ENCODE results near the gene PARD3B. TPM values are rescaled to one million over a fixed set of nuclear protein-coding genes. Genes with fewer than 3 reads are reported as not detected.

The PARD3B gene
- total RNA-seq, 2 donors from 2014 or later, result 14.7 to 25.0 TPM

- Histone ChIP-seq H3K36me3 (no peaks in the 10 kb centered on the region), H3K4me3 (no peak overlapping the region), H3K4me1 (replicated peaks) (no peaks in the 10 kb centered on the region), H3K27me3 (replicated peaks; ENCODE audit: insufficient read depth) (no peaks in the 10 kb centered on the region), H3K9me3 (no peaks in the 10 kb centered on the region), H3K27ac (no peak overlapping the region)
- WGBS, result 90% methylated on average over 2 of the region's 2 CpGs
- TF ChIP-seq, protein P1, sequence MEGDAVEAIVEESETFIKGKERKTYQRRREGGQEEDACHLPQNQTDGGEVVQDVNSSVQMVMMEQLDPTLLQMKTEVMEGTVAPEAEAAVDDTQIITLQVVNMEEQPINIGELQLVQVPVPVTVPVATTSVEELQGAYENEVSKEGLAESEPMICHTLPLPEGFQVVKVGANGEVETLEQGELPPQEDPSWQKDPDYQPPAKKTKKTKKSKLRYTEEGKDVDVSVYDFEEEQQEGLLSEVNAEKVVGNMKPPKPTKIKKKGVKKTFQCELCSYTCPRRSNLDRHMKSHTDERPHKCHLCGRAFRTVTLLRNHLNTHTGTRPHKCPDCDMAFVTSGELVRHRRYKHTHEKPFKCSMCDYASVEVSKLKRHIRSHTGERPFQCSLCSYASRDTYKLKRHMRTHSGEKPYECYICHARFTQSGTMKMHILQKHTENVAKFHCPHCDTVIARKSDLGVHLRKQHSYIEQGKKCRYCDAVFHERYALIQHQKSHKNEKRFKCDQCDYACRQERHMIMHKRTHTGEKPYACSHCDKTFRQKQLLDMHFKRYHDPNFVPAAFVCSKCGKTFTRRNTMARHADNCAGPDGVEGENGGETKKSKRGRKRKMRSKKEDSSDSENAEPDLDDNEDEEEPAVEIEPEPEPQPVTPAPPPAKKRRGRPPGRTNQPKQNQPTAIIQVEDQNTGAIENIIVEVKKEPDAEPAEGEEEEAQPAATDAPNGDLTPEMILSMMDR (IDR thresholded peaks at IDR 0.05), result no peak
- TF ChIP-seq POLR2A (IDR thresholded peaks at IDR 0.05) (no peak), POLR2AphosphoS5 (IDR thresholded peaks at IDR 0.05) (no peak)
- DNase-seq (ENCODE audit: low spot score), result no peak
- intact Hi-C loops (cut with DNase I), result no loop called here
Measured at GRCh38 chr2:205107810-205108209, 562.5 kb downstream of the PARD3B start.

DNA sequence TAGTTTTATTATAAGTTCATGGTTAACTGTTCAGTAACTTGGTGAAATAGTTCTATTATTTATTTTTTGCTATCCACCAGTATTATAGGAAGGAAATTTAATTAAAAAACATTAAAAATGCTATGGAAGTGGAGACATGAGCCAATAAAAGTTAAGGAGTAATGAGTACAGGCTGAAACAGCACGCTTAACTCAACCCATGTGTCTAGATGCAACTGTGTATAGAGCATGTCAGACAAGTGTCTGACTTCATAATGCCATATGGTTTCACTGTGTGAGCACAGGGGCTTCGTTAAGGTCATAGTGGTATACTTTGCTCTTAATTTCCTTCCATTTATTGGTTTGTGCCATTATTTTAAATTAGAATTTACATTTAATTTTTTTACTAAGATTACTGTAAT lies 570.2 kb downstream of the PARD3B start:
- Histone ChIP-seq H3K36me3 (no peaks in the 10 kb centered on the region), H3K27me3 (replicated peaks; ENCODE audit: insufficient read depth) (no peaks in the 10 kb centered on the region), H3K27ac (no peak overlapping the region), H3K4me1 (replicated peaks) (no peaks in the 10 kb centered on the region), H3K4me3 (no peak overlapping the region), H3K9me3 (no peaks in the 10 kb centered on the region)
- intact Hi-C loops (cut with DNase I), result no loop called here
- TF ChIP-seq, protein P1 (IDR thresholded peaks at IDR 0.05), result no peak
- TF ChIP-seq POLR2A (IDR thresholded peaks at IDR 0.05) (no peak), POLR2AphosphoS5 (IDR thresholded peaks at IDR 0.05) (no peak)
- no peak for DNase-seq (ENCODE audit: low spot score)
- 91% methylated on average over 2 of the region's 2 CpGs for WGBS

DNA sequence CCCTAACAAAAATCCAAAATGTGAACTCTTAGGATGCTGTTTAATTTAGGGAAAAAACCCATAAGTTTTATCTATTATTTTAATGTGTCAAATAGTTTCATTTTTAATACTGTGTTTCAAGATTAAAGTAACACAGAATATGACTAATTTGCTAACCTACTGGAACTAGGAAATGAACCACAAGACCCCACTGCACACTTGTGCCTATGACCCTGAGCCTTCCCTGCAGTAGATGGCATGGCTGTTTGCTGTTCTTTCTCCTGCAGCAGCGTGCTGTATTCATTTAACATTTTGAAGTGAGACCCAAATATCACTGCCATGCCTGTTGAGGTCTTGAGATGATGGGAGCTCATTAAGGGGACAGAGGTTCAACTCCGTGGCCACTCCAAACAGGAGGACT lies 571.9 kb downstream of the PARD3B start:
- TF ChIP-seq, protein P1 (IDR thresholded peaks at IDR 0.05), result no peak
- TF ChIP-seq POLR2A (IDR thresholded peaks at IDR 0.05) (no peak), POLR2AphosphoS5 (IDR thresholded peaks at IDR 0.05) (no peak)
- intact Hi-C loops (cut with DNase I), result no loop called here
- no peaks in the 10 kb centered on the region for H3K27me3 ChIP-seq (replicated peaks; ENCODE audit: insufficient read depth)
- no peaks in the 10 kb centered on the region for H3K4me1 ChIP-seq (replicated peaks)
- H3K9me3 ChIP-seq, result no peaks in the 10 kb centered on the region
- no peaks in the 10 kb centered on the region for H3K36me3 ChIP-seq
- no peak for DNase-seq (ENCODE audit: low spot score)
- WGBS, result 87% methylated on average over 2 of the region's 2 CpGs
- H3K4me3 ChIP-seq, result no peak overlapping the region
- H3K27ac ChIP-seq, result no peak overlapping the region

- TF ChIP-seq POLR2A (IDR thresholded peaks at IDR 0.05), result no peak
- TF ChIP-seq POLR2AphosphoS5 (IDR thresholded peaks at IDR 0.05), result no peak
- TF ChIP-seq, protein P1 (IDR thresholded peaks at IDR 0.05), result no peak
- Histone ChIP-seq H3K4me1 (replicated peaks) (no peaks in the 10 kb centered on the region), H3K4me3 (no peak overlapping the region), H3K27ac (no peak overlapping the region), H3K36me3 (no peaks in the 10 kb centered on the region), H3K9me3 (no peaks in the 10 kb centered on the region), H3K27me3 (replicated peaks; ENCODE audit: insufficient read depth) (no peaks in the 10 kb centered on the region)
- WGBS, result 78% methylated on average over 9 of the region's 9 CpGs
- intact Hi-C loops (cut with DNase I), result no loop called here
- no peak for DNase-seq (ENCODE audit: low spot score)
Measured at GRCh38 chr2:205119136-205119535, 573.9 kb downstream of the PARD3B start.

- Histone ChIP-seq H3K4me3 (no peak overlapping the region), H3K4me1 (replicated peaks) (no peaks in the 10 kb centered on the region), H3K27me3 (replicated peaks; ENCODE audit: insufficient read depth) (no peaks in the 10 kb centered on the region), H3K27ac (no peak overlapping the region), H3K9me3 (no peaks in the 10 kb centered on the region), H3K36me3 (no peaks in the 10 kb centered on the region)
- intact Hi-C loops (cut with DNase I), result no loop called here
- DNase-seq (ENCODE audit: low spot score), result no peak
- TF ChIP-seq POLR2A (IDR thresholded peaks at IDR 0.05), result no peak
- TF ChIP-seq, protein P1 (IDR thresholded peaks at IDR 0.05), result no peak
- no peak for TF ChIP-seq POLR2AphosphoS5 (IDR thresholded peaks at IDR 0.05)
Measured at GRCh38 chr2:205128726-205129125, 583.5 kb downstream of the PARD3B start.

All from prostate gland (tissue), 2 donors.